HEK293 (cell line): ENCODE results near the gene ZDHHC14.

ENCODE experiments used
- CTCF ChIA-PET: fragments of 350-600 bp; formaldehyde crosslinking; extraction: SDS; loops from one replicate; lab custom pipeline; 2021; ENCODE audit warnings: antibody characterized with exemption; lab: Yijun Ruan, JAX
- POLR2A ChIA-PET: fragments of 300-600 bp; formaldehyde crosslinking; extraction: SDS; loops from one replicate; lab custom pipeline; 2020; ENCODE audit warnings: antibody characterized with exemption, inconsistent platforms; lab: Yijun Ruan, JAX
- H3K27ac ChIP-seq: fragments of 200-500 bp; sonication (Bioruptor generic); 2 replicates; pipeline ENCODE4 v1.5.1; 2014; ENCODE audit warnings: low read depth, low read length, control low read depth, inconsistent platforms; ENCODE audit errors: extremely low read depth
- H3K36me3 ChIP-seq, 2 experiments: fragments of 200-500 bp in 1 of 2; sonication (Bioruptor generic) in 1 of 2; 1 replicate in 1 of 2; 2 replicates in 1 of 2; pipeline ENCODE4 v1.5.1; 2014 to 2017; ENCODE audit warnings: inconsistent platforms in 2 of 2, low read length in 2 of 2; ENCODE audit not compliant: control insufficient read depth in 2 of 2, insufficient read depth in 1 of 2
- H3K4me1 ChIP-seq: fragments of 200-500 bp; sonication (Bioruptor generic); 2 replicates; pipeline ENCODE4 v1.5.1; 2014; ENCODE audit warnings: mild to moderate bottlenecking, low read length, inconsistent platforms; ENCODE audit not compliant: control insufficient read depth, insufficient read depth
- H3K4me3 ChIP-seq: 2 replicates; pipeline ENCODE4 v1.5.1; 2011; ENCODE audit warnings: low read depth, mild to moderate bottlenecking, control low read depth, low read length, moderate library complexity
- H3K9me3 ChIP-seq: fragments of 200-500 bp; sonication (Bioruptor generic); 2 replicates; pipeline ENCODE4 v1.5.1; 2014; ENCODE audit warnings: low read depth, low read length, inconsistent platforms; ENCODE audit not compliant: control insufficient read depth, insufficient read depth
- BCL11B ChIP-seq: fragments of 450-650 bp; formaldehyde crosslinking; IDR thresholded peaks from 2 replicates; pipeline ENCODE4 v1.5.1; 2016; ENCODE audit warnings: low read depth, missing biosample characterization, missing genetic modification characterization
- MYNN ChIP-seq: fragments of 450-650 bp; formaldehyde crosslinking; IDR thresholded peaks from 2 replicates; pipeline ENCODE4 v1.5.1; 2016; ENCODE audit warnings: missing biosample characterization, missing genetic modification characterization, borderline replicate concordance
- SCRT1 ChIP-seq: fragments of 450-650 bp; formaldehyde crosslinking; IDR thresholded peaks from 2 replicates; pipeline ENCODE4 v1.5.1; 2016; ENCODE audit warnings: missing biosample characterization, missing genetic modification characterization, borderline replicate concordance
- SP2 ChIP-seq: fragments of 450-650 bp; formaldehyde crosslinking; IDR thresholded peaks from 2 replicates; pipeline ENCODE4 v1.5.1; 2016; ENCODE audit warnings: missing biosample characterization, missing genetic modification characterization
- ZBTB20 ChIP-seq: fragments of 450-650 bp; formaldehyde crosslinking; IDR thresholded peaks from 2 replicates; pipeline ENCODE4 v1.5.1; 2016; ENCODE audit warnings: missing biosample characterization, missing genetic modification characterization
- ZBTB7A ChIP-seq: fragments of 450-650 bp; formaldehyde crosslinking; IDR thresholded peaks from 2 replicates; pipeline ENCODE4 v1.5.1; 2016; ENCODE audit warnings: low read depth, missing biosample characterization, missing genetic modification characterization
- ZNF132 ChIP-seq: fragments of 450-650 bp; formaldehyde crosslinking; IDR thresholded peaks from 2 replicates; pipeline ENCODE4 v1.5.1; 2017; ENCODE audit warnings: missing biosample characterization, missing genetic modification characterization, borderline replicate concordance
- ZNF184 ChIP-seq: fragments of 450-650 bp; IDR thresholded peaks from 2 replicates; pipeline ENCODE4 v1.5.1; 2018; ENCODE audit warnings: missing biosample characterization, mild to moderate bottlenecking, missing genetic modification characterization
- ZNF211 ChIP-seq: fragments of 450-650 bp; formaldehyde crosslinking; IDR thresholded peaks from 2 replicates; pipeline ENCODE4 v1.5.1; 2016; ENCODE audit warnings: low read depth, missing biosample characterization, missing genetic modification characterization
- ZNF214 ChIP-seq: fragments of 450-650 bp; formaldehyde crosslinking; IDR thresholded peaks from 2 replicates; pipeline ENCODE4 v1.5.1; 2017; ENCODE audit warnings: missing biosample characterization, mild to moderate bottlenecking, missing genetic modification characterization, borderline replicate concordance
- ZNF324 ChIP-seq: fragments of 450-650 bp; formaldehyde crosslinking; IDR thresholded peaks from 2 replicates; pipeline ENCODE4 v1.5.1; 2016; ENCODE audit warnings: missing biosample characterization, missing genetic modification characterization
- ZNF335 ChIP-seq: fragments of 450-650 bp; formaldehyde crosslinking; conservative IDR thresholded peaks from 2 replicates; pipeline ENCODE4 v1.5.1; 2016; ENCODE audit warnings: missing biosample characterization, missing genetic modification characterization
- ZNF394 ChIP-seq: fragments of 450-650 bp; formaldehyde crosslinking; IDR thresholded peaks from 2 replicates; pipeline ENCODE4 v1.5.1; 2016; ENCODE audit warnings: missing biosample characterization, missing genetic modification characterization, mild to moderate bottlenecking, moderate library complexity, borderline replicate concordance
- ZNF48 ChIP-seq: fragments of 450-650 bp; formaldehyde crosslinking; IDR thresholded peaks from 2 replicates; pipeline ENCODE4 v1.5.1; 2016; ENCODE audit warnings: missing biosample characterization, missing genetic modification characterization
- ZNF555 ChIP-seq: fragments of 450-650 bp; formaldehyde crosslinking; conservative IDR thresholded peaks from 2 replicates; pipeline ENCODE4 v1.5.1; 2017; ENCODE audit warnings: missing biosample characterization, mild to moderate bottlenecking, missing genetic modification characterization, inconsistent platforms
- ZNF560 ChIP-seq: fragments of 450-650 bp; formaldehyde crosslinking; IDR thresholded peaks from 2 replicates; pipeline ENCODE4 v1.5.1; 2017; ENCODE audit warnings: missing biosample characterization, missing genetic modification characterization, borderline replicate concordance
- ZNF585B ChIP-seq: fragments of 450-650 bp; formaldehyde crosslinking; IDR thresholded peaks from 2 replicates; pipeline ENCODE4 v1.5.1; 2016; ENCODE audit warnings: missing biosample characterization, missing genetic modification characterization
- ZNF621 ChIP-seq: fragments of 450-650 bp; formaldehyde crosslinking; IDR thresholded peaks from 2 replicates; pipeline ENCODE4 v1.5.1; 2017; ENCODE audit warnings: missing biosample characterization, missing genetic modification characterization
- ZNF624 ChIP-seq: fragments of 450-650 bp; formaldehyde crosslinking; IDR thresholded peaks from 2 replicates; pipeline ENCODE4 v1.5.1; 2017; ENCODE audit warnings: missing biosample characterization, missing genetic modification characterization
- ZNF707 ChIP-seq: fragments of 450-650 bp; formaldehyde crosslinking; IDR thresholded peaks from 2 replicates; pipeline ENCODE4 v1.5.1; 2016; ENCODE audit warnings: missing biosample characterization, missing genetic modification characterization
- ZNF76 ChIP-seq: fragments of 450-650 bp; formaldehyde crosslinking; IDR thresholded peaks from 2 replicates; pipeline ENCODE4; 2016; ENCODE audit warnings: low read depth, missing biosample characterization, missing genetic modification characterization, borderline replicate concordance
- ZXDB ChIP-seq: fragments of 450-650 bp; formaldehyde crosslinking; IDR thresholded peaks from 2 replicates; pipeline ENCODE4 v1.5.1; 2016; ENCODE audit warnings: missing biosample characterization, missing genetic modification characterization
- TF ChIP-seq, protein P1 (sequence below): fragments of 450-650 bp; formaldehyde crosslinking; IDR thresholded peaks from 2 replicates; pipeline ENCODE4 v1.5.1; 2016; ENCODE audit warnings: missing biosample characterization, missing genetic modification characterization
- TF ChIP-seq, protein P2 (sequence below): fragments of 450-650 bp; formaldehyde crosslinking; IDR thresholded peaks from 2 replicates; pipeline ENCODE4 v1.5.1; 2016; ENCODE audit warnings: missing biosample characterization, missing genetic modification characterization, low read depth
- TF ChIP-seq, protein P3 (sequence below): fragments of 450-650 bp; formaldehyde crosslinking; IDR thresholded peaks from 2 replicates; pipeline ENCODE4 v1.5.1; 2016; ENCODE audit warnings: missing biosample characterization, missing genetic modification characterization
- TF ChIP-seq, protein P4 (sequence below): fragments of 450-650 bp; formaldehyde crosslinking; IDR thresholded peaks from 2 replicates; pipeline ENCODE4 v1.5.1; 2016; ENCODE audit warnings: missing biosample characterization, missing genetic modification characterization

The ZDHHC14 gene

DNA sequence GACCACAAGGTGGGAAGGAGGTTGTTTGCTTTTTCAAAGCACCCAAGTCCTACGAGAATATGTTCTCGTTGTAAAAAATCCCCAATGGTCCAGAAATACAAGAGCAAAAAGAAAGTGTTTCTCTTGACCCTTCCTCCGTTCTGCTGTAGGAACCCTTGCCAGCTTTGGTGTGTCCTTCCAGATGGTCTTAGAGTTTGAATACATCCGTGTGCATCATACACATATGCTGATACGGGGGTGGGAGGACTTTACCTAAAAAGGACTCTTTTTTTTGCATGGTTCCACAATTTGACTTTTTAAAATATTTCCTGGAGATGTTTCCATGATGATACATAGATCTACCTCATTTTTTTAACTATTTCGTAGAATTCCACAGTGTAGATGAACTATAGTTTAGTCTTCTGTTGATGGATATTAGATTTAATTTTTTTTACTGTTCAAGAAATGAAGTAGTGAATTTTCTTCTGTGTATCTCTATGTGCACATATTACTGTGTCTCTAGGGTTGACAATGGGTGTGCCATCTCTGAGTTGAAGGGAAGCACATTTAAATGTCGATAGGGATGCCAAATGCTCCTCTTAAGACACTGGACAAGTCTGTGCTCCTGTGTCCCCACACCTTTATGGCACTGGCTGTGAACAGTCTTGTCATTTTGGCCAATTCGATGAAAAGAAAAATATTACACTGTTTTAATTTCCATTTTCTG lies 259.9 kb downstream of the ZDHHC14 start (continued):
- no peak for TF ChIP-seq SCRT1 (tag by site-specific recombination)
- TF ChIP-seq ZNF132 (tag by site-specific recombination), result no peak
- TF ChIP-seq ZNF184 (tag by site-specific recombination), result no peak
- TF ChIP-seq ZNF555 (tag by site-specific recombination), result no peak
- TF ChIP-seq ZBTB7A (tag by site-specific recombination), result no peak
- TF ChIP-seq ZXDB, result no peak
- no peak for TF ChIP-seq ZNF211 (tag by site-specific recombination)
- TF ChIP-seq, protein P1, sequence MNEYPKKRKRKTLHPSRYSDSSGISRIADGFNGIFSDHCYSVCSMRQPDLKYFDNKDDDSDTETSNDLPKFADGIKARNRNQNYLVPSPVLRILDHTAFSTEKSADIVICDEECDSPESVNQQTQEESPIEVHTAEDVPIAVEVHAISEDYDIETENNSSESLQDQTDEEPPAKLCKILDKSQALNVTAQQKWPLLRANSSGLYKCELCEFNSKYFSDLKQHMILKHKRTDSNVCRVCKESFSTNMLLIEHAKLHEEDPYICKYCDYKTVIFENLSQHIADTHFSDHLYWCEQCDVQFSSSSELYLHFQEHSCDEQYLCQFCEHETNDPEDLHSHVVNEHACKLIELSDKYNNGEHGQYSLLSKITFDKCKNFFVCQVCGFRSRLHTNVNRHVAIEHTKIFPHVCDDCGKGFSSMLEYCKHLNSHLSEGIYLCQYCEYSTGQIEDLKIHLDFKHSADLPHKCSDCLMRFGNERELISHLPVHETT (tag by site-specific recombination), result no peak
- TF ChIP-seq SP2 (tag by site-specific recombination), result no peak
- no peak for TF ChIP-seq ZNF48 (tag by site-specific recombination)
- TF ChIP-seq ZNF324 (tag by site-specific recombination), result no peak

DNA sequence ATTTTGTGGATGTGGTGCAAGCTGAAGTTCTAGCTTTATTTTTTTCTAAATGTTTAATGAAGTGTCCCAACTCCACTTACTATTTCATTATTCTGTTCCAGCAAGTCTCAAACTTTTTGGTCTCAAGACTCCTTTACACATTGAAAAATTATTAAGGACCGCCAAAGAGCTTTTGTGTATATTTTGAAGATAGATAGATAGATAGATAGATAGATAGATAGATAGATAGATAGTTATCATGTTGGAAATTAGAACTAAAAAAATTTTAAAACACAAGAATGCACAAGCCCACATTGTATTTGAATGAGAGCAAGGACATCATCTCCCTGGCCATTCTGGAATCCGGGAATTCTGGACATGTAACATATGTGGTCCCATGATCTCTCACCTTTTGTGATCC lies 260.8 kb downstream of the ZDHHC14 start:
- no peaks in the 10 kb centered on the region for H3K9me3 ChIP-seq
- H3K4me1 ChIP-seq, result no peaks in the 10 kb centered on the region
- H3K4me3 ChIP-seq, result no peak overlapping the region
- no peak overlapping the region for H3K27ac ChIP-seq
- ChIA-PET POLR2A (no interaction called here), CTCF (no interaction called here)
- no peaks in the 10 kb centered on the region for H3K36me3 ChIP-seq
- TF ChIP-seq, protein P2, sequence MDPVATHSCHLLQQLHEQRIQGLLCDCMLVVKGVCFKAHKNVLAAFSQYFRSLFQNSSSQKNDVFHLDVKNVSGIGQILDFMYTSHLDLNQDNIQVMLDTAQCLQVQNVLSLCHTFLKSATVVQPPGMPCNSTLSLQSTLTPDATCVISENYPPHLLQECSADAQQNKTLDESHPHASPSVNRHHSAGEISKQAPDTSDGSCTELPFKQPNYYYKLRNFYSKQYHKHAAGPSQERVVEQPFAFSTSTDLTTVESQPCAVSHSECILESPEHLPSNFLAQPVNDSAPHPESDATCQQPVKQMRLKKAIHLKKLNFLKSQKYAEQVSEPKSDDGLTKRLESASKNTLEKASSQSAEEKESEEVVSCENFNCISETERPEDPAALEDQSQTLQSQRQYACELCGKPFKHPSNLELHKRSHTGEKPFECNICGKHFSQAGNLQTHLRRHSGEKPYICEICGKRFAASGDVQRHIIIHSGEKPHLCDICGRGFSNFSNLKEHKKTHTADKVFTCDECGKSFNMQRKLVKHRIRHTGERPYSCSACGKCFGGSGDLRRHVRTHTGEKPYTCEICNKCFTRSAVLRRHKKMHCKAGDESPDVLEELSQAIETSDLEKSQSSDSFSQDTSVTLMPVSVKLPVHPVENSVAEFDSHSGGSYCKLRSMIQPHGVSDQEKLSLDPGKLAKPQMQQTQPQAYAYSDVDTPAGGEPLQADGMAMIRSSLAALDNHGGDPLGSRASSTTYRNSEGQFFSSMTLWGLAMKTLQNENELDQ (tag by site-specific recombination), result no peak
- TF ChIP-seq BCL11B (no peak), ZNF707 (no peak), ZNF624 (tag by site-specific recombination) (no peak), ZNF76 (tag by site-specific recombination) (no peak), ZNF214 (tag by site-specific recombination) (no peak), MYNN (tag by site-specific recombination) (no peak), ZBTB20 (tag by site-specific recombination) (no peak), ZNF324 (tag by site-specific recombination) (no peak), ZNF585B (tag by site-specific recombination) (no peak), ZNF621 (no peak), ZNF335 (tag by site-specific recombination) (no peak), ZNF560 (tag by site-specific recombination) (no peak), ZNF394 (tag by site-specific recombination) (no peak)
- TF ChIP-seq, protein P3, sequence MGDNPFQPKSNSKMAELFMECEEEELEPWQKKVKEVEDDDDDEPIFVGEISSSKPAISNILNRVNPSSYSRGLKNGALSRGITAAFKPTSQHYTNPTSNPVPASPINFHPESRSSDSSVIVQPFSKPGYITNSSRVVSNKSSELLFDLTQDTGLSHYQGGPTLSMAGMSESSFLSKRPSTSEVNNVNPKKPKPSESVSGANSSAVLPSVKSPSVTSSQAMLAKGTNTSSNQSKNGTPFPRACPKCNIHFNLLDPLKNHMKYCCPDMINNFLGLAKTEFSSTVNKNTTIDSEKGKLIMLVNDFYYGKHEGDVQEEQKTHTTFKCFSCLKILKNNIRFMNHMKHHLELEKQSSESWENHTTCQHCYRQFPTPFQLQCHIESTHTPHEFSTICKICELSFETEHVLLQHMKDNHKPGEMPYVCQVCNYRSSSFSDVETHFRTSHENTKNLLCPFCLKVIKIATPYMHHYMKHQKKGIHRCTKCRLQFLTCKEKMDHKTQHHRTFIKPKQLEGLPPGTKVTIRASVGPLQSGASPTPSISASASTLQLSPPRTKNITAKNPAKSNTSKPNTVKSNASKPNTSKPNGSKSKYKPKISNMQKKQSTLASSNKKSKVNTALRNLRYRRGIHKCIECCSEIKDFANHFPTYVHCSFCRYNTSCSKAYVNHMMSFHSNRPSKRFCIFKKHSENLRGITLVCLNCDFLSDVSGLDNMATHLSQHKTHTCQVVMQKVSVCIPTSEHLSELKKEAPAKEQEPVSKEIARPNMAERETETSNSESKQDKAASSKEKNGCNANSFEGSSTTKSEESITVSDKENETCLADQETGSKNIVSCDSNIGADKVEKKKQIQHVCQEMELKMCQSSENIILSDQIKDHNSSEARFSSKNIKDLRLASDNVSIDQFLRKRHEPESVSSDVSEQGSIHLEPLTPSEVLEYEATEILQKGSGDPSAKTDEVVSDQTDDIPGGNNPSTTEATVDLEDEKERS (tag by site-specific recombination), result no peak
- TF ChIP-seq, protein P4, sequence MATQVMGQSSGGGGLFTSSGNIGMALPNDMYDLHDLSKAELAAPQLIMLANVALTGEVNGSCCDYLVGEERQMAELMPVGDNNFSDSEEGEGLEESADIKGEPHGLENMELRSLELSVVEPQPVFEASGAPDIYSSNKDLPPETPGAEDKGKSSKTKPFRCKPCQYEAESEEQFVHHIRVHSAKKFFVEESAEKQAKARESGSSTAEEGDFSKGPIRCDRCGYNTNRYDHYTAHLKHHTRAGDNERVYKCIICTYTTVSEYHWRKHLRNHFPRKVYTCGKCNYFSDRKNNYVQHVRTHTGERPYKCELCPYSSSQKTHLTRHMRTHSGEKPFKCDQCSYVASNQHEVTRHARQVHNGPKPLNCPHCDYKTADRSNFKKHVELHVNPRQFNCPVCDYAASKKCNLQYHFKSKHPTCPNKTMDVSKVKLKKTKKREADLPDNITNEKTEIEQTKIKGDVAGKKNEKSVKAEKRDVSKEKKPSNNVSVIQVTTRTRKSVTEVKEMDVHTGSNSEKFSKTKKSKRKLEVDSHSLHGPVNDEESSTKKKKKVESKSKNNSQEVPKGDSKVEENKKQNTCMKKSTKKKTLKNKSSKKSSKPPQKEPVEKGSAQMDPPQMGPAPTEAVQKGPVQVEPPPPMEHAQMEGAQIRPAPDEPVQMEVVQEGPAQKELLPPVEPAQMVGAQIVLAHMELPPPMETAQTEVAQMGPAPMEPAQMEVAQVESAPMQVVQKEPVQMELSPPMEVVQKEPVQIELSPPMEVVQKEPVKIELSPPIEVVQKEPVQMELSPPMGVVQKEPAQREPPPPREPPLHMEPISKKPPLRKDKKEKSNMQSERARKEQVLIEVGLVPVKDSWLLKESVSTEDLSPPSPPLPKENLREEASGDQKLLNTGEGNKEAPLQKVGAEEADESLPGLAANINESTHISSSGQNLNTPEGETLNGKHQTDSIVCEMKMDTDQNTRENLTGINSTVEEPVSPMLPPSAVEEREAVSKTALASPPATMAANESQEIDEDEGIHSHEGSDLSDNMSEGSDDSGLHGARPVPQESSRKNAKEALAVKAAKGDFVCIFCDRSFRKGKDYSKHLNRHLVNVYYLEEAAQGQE (tag by site-specific recombination), result no peak
